Left ventricle myocardium inferior (tissue), 1 donor: ENCODE results near the gene TLR5. TPM values are rescaled to one million over a fixed set of nuclear protein-coding genes. Genes with fewer than 3 reads are reported as not detected.

Experiments used
- DNase-seq: peaks from one replicate; pipeline ENCODE4 v3.0.0-alpha.2; 2020
- H3K27ac ChIP-seq: fragments of 200-600 bp; replicated peaks from 2 replicates; pipeline ENCODE4 v1.8.0; 2021
- H3K27me3 ChIP-seq: fragments of 200-600 bp; 2 replicates; pipeline ENCODE4 v1.8.0; 2021; ENCODE audit warnings: low read depth
- H3K36me3 ChIP-seq: fragments of 200-600 bp; 2 replicates; pipeline ENCODE4 v1.8.0; 2021
- H3K4me1 ChIP-seq: fragments of 200-600 bp; 2 replicates; pipeline ENCODE4 v1.8.0; 2021
- H3K4me3 ChIP-seq: fragments of 200-600 bp; 2 replicates; pipeline ENCODE4 v1.8.0; 2021; ENCODE audit warnings: mild to moderate bottlenecking, moderate library complexity
- H3K9me3 ChIP-seq: fragments of 200-600 bp; replicated peaks from 2 replicates; pipeline ENCODE4 v1.8.0; 2021
- CTCF ChIP-seq: fragments of 200-600 bp; IDR thresholded peaks from 2 replicates; pipeline ENCODE4 v1.8.0; 2021; ENCODE audit warnings: antibody characterized with exemption, mild to moderate bottlenecking, borderline replicate concordance
- intact Hi-C: fragments of 100-400 bp; cut with micrococcal nuclease; formaldehyde crosslinking; loops from one replicate; pipeline ENCODE4 v1.11.0; 2022
- total RNA-seq: library from RNA; stranded (reverse); fragmentation: NEBNext Ultra II Directional; extraction: Animal tissue kit (Norgen Biotek cat#: 25700); gene quantifications from one replicate; pipeline ENCODE4 v1.2.1, GENCODE V29; 2021
- donor health status: DM: no; HTN: yes; CAD: no; lungs with severe emphysema.

TLR5 gene
- total RNA-seq, 1 donor from 2014 or later = 2.3 TPM

- TF ChIP-seq CTCF = no peak
- H3K4me3 ChIP-seq = no peak overlapping the region
- H3K27me3 ChIP-seq = no peaks in the 10 kb centered on the region
- no peaks in the 10 kb centered on the region for H3K4me1 ChIP-seq
- H3K9me3 ChIP-seq = no peaks in the 10 kb centered on the region
- no peaks in the 10 kb centered on the region for H3K36me3 ChIP-seq
- intact Hi-C loops = no loop called here
- H3K27ac ChIP-seq = peak overlapping the region; percentile 43
- DNase-seq = no peak
These were observed 19.9 kb downstream of the TLR5 start for GRCh38 chr1:223123011-223123610.

- Histone ChIP-seq H3K36me3 (no peaks in the 10 kb centered on the region), H3K4me1 (peaks cover 16% of the 10 kb centered on the region), H3K4me3 (no peak overlapping the region), H3K27ac (no peak overlapping the region), H3K9me3 (no peaks in the 10 kb centered on the region), H3K27me3 (no peaks in the 10 kb centered on the region)
- TF ChIP-seq CTCF = no peak
- no peak for DNase-seq
- intact Hi-C loops = no loop called here
These were observed 24.6 kb downstream of the TLR5 start for GRCh38 chr1:223118418-223118817.

- H3K36me3 ChIP-seq = no peaks in the 10 kb centered on the region
- H3K27ac ChIP-seq = no peak overlapping the region
- intact Hi-C loops = no loop called here
These were observed 26.1 kb downstream of the TLR5 start for GRCh38 chr1:223116950-223117349.

GRCh38 chr1:223114871-223115270 lies 28.2 kb downstream of the TLR5 start:
- TF ChIP-seq CTCF = no peak
- Histone ChIP-seq H3K4me3 (no peak overlapping the region), H3K27me3 (no peaks in the 10 kb centered on the region), H3K36me3 (no peaks in the 10 kb centered on the region), H3K27ac (peak overlapping the region; percentile 82), H3K4me1 (peaks cover 16% of the 10 kb centered on the region), H3K9me3 (no peaks in the 10 kb centered on the region)
- DNase-seq = no peak
- intact Hi-C loops = no loop called here

More at GRCh38 chr1:223116950-223117349, 26.1 kb downstream of the TLR5 start:
- Histone ChIP-seq H3K4me3 (no peak overlapping the region), H3K27me3 (no peaks in the 10 kb centered on the region), H3K4me1 (peaks cover 16% of the 10 kb centered on the region), H3K9me3 (no peaks in the 10 kb centered on the region)
- DNase-seq = no peak
- TF ChIP-seq CTCF = no peak

- Histone ChIP-seq H3K4me1 (peaks cover 29% of the 10 kb centered on the region), H3K4me3 (no peak overlapping the region), H3K9me3 (no peaks in the 10 kb centered on the region), H3K36me3 (no peaks in the 10 kb centered on the region), H3K27ac (no peak overlapping the region), H3K27me3 (no peaks in the 10 kb centered on the region)
- TF ChIP-seq CTCF = no peak
- DNase-seq = no peak
- intact Hi-C loops = no loop called here
These were observed 32.1 kb downstream of the TLR5 start for GRCh38 chr1:223110952-223111351.
